Measurements from ENCODE around the gene ITIH2. TPM values are rescaled to one million over a fixed set of nuclear protein-coding genes. Genes with fewer than 3 reads are reported as not detected.
"Not testable (repeated sequence)": the region's sequence is repeated elsewhere in the genome, so short reads cannot be mapped to it uniquely, and the experiment has no call there.

ITIH2 gene
- total RNA-seq, 6 experiments from 2014 or later: not detected

- TF ChIP-seq, protein P1, sequence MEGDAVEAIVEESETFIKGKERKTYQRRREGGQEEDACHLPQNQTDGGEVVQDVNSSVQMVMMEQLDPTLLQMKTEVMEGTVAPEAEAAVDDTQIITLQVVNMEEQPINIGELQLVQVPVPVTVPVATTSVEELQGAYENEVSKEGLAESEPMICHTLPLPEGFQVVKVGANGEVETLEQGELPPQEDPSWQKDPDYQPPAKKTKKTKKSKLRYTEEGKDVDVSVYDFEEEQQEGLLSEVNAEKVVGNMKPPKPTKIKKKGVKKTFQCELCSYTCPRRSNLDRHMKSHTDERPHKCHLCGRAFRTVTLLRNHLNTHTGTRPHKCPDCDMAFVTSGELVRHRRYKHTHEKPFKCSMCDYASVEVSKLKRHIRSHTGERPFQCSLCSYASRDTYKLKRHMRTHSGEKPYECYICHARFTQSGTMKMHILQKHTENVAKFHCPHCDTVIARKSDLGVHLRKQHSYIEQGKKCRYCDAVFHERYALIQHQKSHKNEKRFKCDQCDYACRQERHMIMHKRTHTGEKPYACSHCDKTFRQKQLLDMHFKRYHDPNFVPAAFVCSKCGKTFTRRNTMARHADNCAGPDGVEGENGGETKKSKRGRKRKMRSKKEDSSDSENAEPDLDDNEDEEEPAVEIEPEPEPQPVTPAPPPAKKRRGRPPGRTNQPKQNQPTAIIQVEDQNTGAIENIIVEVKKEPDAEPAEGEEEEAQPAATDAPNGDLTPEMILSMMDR (IDR thresholded peaks at IDR 0.05): no peak
- DNase-seq: no peak
- H3K27ac Mint-ChIP-seq: no peak overlapping the region
- no peaks in the 10 kb centered on the region; the same call in 1 of the 2 replicates for H3K9me3 Mint-ChIP-seq
- H3K4me1 Mint-ChIP-seq (ENCODE audit: low read depth): no peaks in the 10 kb centered on the region
- no peak overlapping the region for H3K4me3 Mint-ChIP-seq
- no peaks in the 10 kb centered on the region for H3K36me3 Mint-ChIP-seq (ENCODE audit: low read depth)
- H3K27me3 Mint-ChIP-seq (ENCODE audit: insufficient read depth): peaks cover 5% of the 10 kb centered on the region; the same call in 1 of the 2 replicates
These were observed 33.0 kb upstream of the ITIH2 start for GRCh38 chr10:7670157-7670556.

GRCh38 chr10:7672341-7673134, 30.6 kb upstream of the ITIH2 start:
- Mint-ChIP-seq H3K4me3 (no peak overlapping the region), H3K27me3 (ENCODE audit: insufficient read depth) (peaks cover 3% of the 10 kb centered on the region; the same call in 1 of the 2 replicates), H3K36me3 (ENCODE audit: low read depth) (no peaks in the 10 kb centered on the region), H3K27ac (no peak overlapping the region), H3K4me1 (ENCODE audit: low read depth) (no peaks in the 10 kb centered on the region), H3K9me3 (no peaks in the 10 kb centered on the region; the same call in 1 of the 2 replicates)
- DNase-seq: no peak
- TF ChIP-seq, protein P1 (IDR thresholded peaks at IDR 0.05): no peak

GRCh38 chr10:7679256-7679655, 23.9 kb upstream of the ITIH2 start:
- H3K36me3 Mint-ChIP-seq (ENCODE audit: low read depth): no peaks in the 10 kb centered on the region
- H3K27ac Mint-ChIP-seq: no peak overlapping the region
- H3K27me3 Mint-ChIP-seq (ENCODE audit: insufficient read depth): no peaks in the 10 kb centered on the region
- TF ChIP-seq, protein P1 (IDR thresholded peaks at IDR 0.05): no peak
- peaks cover 5% of the 10 kb centered on the region; the same call in 1 of the 2 replicates for H3K9me3 Mint-ChIP-seq
- H3K4me3 Mint-ChIP-seq: no peak overlapping the region
- H3K4me1 Mint-ChIP-seq (ENCODE audit: low read depth): no peaks in the 10 kb centered on the region
- no peak for DNase-seq

DNA sequence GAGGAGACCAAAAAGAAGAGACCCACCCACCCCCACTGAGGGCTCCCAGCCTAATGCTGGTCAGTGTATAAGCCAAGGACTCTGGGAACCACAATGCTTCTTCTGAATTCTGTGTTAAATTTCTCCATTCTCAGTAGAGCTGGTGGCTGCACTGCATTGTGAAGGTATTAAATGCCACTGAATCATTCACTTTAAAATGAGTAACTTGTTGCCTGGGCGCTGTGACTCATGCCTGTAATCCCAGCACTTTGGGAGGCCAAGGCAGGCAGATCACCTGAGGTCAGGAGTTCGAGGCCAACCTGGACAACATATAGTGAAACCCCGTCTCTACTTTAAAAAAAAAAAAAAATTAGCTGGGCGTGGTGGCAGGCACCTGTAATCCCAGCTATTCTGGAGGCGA, 23.0 kb upstream of the ITIH2 start:
- not testable (repeated sequence) for H3K36me3 Mint-ChIP-seq (ENCODE audit: low read depth); H3K27me3 Mint-ChIP-seq (ENCODE audit: insufficient read depth); H3K27ac Mint-ChIP-seq; H3K4me3 Mint-ChIP-seq; H3K4me1 Mint-ChIP-seq (ENCODE audit: low read depth); DNase-seq; H3K9me3 Mint-ChIP-seq

GRCh38 chr10:7686351-7687171, 16.6 kb upstream of the ITIH2 start:
- Mint-ChIP-seq H3K27me3 (ENCODE audit: insufficient read depth) (no peaks in the 10 kb centered on the region; the same call in none of the 2 replicates), H3K9me3 (peaks cover 4% of the 10 kb centered on the region; the same call in 1 of the 2 replicates), H3K4me3 (no peak overlapping the region), H3K4me1 (ENCODE audit: low read depth) (no peaks in the 10 kb centered on the region), H3K27ac (no peak overlapping the region), H3K36me3 (ENCODE audit: low read depth) (no peaks in the 10 kb centered on the region)
- no peak for DNase-seq
- TF ChIP-seq, protein P1 (IDR thresholded peaks at IDR 0.05): no peak

Data from HFFc6 (cell line).